GM12874 (cell line): Measurements from ENCODE around the gene MITF.

Experiments
- TF ChIP-seq, protein P1 (sequence below): IDR thresholded peaks from 2 replicates; pipeline ENCODE4 v1.5.1; 2011; ENCODE audit warnings: low read depth, mild to moderate bottlenecking, control low read depth, low read length, moderate library complexity; ENCODE audit not compliant: insufficient read depth

MITF gene

DNA sequence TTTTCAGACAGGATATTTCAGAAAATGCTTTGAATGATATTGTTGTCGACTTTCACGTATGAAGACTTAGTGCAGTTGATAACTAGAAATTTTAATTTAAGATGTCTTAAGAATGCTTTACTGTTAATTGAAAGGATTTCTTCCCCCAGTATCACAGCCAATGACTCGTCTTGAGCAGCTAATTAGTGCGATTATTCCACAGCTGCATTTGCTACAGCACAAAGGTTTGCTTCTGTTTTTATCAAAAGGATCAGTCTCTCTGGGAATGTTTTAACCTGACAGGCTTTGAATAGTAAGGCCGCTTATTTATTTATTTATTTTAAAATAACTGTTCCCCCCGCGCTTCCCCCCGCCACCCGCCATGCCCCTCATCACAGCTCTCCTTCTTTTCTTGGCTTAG is 136.8 kb downstream of the MITF start:
- TF ChIP-seq, protein P1, sequence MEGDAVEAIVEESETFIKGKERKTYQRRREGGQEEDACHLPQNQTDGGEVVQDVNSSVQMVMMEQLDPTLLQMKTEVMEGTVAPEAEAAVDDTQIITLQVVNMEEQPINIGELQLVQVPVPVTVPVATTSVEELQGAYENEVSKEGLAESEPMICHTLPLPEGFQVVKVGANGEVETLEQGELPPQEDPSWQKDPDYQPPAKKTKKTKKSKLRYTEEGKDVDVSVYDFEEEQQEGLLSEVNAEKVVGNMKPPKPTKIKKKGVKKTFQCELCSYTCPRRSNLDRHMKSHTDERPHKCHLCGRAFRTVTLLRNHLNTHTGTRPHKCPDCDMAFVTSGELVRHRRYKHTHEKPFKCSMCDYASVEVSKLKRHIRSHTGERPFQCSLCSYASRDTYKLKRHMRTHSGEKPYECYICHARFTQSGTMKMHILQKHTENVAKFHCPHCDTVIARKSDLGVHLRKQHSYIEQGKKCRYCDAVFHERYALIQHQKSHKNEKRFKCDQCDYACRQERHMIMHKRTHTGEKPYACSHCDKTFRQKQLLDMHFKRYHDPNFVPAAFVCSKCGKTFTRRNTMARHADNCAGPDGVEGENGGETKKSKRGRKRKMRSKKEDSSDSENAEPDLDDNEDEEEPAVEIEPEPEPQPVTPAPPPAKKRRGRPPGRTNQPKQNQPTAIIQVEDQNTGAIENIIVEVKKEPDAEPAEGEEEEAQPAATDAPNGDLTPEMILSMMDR: no peak

DNA sequence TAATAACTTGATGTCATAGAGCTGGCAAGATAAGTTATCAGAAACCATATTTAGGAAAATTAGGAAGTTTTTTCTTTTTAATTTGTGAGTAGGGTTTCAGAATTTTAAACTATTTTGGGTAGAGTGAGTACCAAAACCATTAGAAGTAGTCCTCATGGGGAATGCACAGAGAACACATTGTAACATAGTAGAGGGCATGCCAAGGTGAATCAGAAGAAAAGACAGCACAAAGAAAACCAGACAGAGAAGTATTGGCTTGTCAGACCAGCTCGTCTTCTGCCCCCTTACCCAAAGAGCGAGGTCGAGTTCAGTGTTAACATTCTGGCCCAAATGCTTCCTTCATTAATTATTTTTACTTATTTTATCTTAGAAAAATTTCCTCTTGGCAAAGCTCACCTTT is 139.0 kb downstream of the MITF start:
- TF ChIP-seq, protein P1: no peak

DNA sequence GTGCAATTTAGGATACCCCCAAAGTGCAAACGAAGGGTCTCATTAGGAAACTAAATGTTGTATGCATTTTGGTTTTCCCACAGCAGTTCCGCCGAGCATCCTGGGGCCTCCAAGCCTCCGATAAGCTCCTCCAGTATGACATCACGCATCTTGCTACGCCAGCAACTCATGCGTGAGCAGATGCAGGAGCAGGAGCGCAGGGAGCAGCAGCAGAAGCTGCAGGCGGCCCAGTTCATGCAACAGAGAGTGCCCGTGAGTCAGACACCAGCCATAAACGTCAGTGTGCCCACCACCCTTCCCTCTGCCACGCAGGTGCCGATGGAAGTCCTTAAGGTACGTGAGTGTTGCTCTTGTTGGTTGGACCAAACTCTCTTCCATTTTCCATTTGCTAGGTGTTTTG is 139.8 kb downstream of the MITF start:
- TF ChIP-seq, protein P1: no peak

DNA sequence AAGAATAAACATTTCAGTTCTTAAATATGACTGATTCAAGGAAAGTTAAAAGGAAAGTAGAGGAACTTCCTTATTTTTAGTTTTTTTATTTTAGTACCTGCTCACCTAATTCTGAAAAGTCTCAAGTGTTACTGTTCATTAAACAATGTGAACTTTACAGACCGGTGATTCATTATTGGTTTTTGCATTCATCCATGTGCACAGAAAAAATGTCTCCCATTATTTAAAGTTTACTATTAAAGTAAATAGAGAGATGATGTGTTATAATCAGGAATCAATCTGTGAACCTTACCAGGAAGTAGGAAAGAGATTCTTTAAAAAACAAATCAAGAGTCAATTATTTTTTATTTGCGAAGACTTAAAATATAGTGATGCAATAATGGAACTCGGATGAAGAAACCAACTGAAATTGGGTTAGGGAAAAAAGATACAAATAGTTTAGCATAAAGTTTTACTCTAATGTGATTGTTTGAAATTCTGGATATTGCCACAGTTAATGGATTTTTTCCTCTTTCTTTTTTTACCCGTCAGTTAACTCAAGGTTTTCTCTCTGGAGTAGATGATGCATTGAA is 140.9 kb downstream of the MITF start:
- TF ChIP-seq, protein P1: no peak

DNA sequence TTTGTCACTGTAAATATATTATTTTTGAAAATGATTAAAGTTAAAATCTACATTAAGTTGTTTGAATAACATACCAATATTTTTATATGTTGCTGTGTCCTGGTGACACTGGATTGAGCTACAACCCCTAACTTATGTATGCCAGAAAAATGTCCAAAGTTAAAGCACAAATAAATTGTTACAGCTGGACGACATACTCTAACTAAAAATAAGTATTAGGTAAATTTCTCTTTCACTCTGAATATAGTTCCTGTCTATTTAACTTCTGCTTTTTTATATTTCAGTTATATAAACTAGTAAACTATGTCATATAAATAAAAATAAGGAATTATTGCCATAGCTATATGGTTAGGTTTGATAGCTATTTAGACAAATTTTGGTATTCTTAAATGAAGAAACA is 141.8 kb downstream of the MITF start:
- TF ChIP-seq, protein P1: no peak

DNA sequence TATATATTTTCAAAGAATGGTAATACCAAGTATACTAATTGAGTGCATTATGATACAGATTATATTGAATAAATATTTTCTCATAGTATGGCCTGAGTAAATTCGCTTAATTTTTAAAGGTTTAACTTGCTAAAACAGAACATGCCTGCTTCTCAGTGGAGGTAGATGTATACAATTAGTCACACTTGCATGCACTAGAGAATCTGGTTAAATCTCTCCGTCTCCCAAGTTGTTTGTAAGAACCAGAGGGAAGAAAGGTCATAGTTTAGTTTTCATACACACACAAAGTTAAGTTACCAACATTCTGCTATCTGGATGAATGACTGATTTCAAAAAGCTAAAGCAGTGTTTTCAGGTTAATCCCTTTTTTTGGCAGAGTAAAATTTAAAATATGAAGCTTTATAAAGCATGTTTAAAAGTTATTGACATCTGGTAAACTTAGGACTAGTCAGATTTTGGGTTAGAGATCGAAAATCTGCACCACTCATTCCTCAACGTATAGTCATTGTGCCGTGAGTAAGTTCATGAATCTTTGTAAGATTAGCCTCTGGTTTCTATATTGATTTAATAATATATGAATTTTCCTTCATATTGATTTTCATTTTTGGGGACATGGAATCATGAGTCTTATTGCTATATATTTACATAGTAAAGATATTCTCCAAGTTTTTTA is 142.6 kb downstream of the MITF start:
- TF ChIP-seq, protein P1: no peak

DNA sequence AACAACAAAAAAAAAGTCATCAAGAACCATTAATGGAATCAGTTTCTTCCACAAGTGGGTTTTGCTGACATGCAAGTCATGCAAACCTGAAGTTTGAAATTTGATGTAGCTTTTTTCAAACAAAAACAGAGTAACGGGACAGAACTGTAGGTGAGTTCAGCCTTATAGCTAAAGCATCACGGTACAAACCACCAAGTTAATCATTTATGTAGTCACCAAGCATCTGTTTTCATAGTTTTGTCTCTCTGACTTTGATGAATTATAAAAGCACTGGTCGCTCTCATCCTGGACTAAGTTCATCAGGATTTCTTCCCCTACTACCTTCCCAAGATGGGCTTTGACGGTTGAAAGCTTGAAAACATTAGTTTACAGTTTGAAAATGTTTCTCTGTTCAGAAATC is 143.3 kb downstream of the MITF start:
- TF ChIP-seq, protein P1: no peak
